ENCODE results near the gene CHD5.

The CHD5 gene

DNA sequence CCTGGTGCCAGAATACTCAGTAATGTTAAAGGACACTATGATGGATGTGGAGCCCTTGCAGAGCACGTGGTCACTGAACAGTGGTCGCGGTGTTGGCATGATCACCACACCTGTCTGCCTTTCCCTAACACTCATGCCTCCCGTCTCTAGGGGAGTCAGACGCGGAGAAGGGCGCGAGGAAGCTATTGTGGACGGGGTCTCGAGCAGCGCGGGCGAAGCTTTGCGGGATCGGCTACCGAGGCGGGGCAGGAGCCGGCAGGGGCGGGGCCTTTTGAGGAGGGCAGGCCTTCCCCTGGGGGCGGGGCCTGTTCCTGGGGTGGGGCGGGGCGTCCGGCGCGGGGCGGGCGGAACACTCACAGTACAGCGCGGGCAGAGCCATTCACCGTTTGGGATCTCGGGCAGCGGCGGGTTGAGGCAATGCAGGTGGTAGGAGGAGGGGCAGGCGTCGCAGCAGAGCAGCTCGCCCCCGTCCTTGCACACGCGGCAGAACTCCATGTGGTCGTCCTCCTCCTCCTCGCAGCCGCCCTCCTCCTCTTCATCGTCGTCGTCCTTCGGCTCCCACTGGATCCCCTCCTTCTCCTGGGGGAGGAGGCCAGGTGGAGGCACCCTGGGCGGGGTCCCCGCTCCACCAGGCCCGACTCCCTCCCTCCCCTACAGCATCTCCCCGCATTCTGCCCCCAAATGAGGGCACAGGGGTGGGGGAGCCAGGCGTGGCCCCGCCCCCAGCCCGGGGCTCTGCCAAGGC is 31.5 kb downstream of the CHD5 start:
- H3K4me3 ChIP-seq (replicated peaks; ENCODE audit: low read depth, low read length): no peak overlapping the region
- TF ChIP-seq, protein P1, sequence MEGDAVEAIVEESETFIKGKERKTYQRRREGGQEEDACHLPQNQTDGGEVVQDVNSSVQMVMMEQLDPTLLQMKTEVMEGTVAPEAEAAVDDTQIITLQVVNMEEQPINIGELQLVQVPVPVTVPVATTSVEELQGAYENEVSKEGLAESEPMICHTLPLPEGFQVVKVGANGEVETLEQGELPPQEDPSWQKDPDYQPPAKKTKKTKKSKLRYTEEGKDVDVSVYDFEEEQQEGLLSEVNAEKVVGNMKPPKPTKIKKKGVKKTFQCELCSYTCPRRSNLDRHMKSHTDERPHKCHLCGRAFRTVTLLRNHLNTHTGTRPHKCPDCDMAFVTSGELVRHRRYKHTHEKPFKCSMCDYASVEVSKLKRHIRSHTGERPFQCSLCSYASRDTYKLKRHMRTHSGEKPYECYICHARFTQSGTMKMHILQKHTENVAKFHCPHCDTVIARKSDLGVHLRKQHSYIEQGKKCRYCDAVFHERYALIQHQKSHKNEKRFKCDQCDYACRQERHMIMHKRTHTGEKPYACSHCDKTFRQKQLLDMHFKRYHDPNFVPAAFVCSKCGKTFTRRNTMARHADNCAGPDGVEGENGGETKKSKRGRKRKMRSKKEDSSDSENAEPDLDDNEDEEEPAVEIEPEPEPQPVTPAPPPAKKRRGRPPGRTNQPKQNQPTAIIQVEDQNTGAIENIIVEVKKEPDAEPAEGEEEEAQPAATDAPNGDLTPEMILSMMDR (IDR thresholded peaks at IDR 0.05; ENCODE audit: low read length, missing control alignments): no peak
- peak; percentile 22 for DNase-seq (ENCODE audit: low read depth)

DNA sequence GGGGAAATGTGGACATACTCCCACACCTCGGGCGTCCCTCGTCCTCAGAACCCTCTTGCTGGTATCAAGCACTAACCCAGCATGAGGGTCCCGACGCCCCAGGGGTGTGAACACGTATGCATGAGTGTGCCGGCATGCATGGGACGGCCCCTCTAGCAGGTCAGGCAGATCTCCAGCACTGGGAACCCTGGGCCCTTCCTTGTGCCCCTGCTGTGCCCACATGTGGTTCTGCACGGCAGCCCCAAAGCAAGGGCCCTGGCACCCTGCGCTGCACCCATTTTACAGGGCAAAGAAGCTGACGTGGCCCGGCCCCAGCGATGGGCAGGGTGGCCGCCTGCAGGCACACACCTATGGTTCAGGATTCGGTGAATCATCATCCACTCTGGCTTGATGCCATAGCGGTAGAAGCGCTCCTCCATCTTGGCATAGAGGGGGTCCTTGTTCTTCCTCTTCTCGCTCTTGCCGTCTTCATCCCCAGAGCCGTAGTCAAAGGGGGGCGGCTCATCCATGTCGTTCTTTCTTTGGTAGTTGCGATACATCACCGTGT is 34.2 kb downstream of the CHD5 start:
- TF ChIP-seq, protein P1 (IDR thresholded peaks at IDR 0.05; ENCODE audit: low read length, missing control alignments): no peak
- no peak overlapping the region for H3K4me3 ChIP-seq (replicated peaks; ENCODE audit: low read depth, low read length)
- no peak for DNase-seq (ENCODE audit: low read depth)

DNA sequence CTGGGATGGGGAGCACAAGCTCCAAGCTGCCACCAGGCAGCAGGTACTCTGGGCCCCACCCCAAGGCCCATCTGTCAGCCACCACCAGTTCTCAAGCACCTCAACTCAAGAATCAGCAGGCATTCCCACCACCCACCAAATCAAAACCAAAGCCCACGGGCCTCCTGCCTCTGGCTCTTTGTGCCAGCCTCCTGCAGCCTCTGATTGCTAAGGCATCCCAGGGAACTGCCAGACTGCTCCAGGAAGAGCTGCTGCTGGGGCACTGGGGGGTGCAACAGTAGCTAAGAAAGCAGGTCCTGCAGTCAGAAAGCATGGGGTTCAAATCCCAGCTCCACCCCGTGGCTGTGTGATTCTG is 34.7 kb downstream of the CHD5 start:
- H3K4me3 ChIP-seq (replicated peaks; ENCODE audit: low read depth, low read length): no peak overlapping the region
- TF ChIP-seq, protein P1 (IDR thresholded peaks at IDR 0.05; ENCODE audit: low read length, missing control alignments): no peak
- DNase-seq (ENCODE audit: low read depth): no peak

DNA sequence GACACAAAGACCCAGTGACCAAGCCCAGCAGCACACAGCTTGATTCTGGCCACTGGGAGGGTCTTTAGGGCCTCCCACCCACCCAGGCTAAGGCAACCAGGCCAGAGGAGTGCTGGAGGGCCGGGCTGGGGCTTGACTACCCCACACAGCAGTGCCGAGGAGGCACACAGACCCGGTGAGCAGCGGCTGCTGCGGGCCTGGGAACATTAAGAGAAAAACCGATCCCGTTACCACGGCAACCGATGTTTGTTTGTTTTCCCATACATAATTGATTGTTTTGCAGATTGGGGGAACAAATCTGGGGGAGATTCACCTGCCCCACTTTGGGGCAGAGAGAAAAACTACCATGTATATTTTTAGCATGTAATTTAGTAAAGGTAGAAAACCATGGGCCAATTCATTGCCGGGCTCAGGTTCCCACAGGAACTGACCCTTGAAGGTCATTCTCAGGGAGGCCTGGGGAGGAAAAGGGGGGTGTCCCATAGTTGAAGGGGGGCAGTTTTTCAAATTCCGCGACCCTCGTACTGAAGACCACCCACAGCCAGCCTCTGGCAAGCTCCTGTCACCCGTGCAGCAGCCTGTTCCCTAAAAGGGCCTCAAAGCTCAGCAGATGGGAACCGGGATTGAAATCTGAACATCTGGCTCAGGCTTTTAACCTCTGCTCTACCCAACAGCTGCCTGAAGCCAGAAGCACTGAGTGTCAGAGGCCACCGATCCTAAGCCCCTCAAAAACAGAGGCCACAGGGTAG is 35.3 kb downstream of the CHD5 start:
- DNase-seq (ENCODE audit: low read depth): no peak
- H3K4me3 ChIP-seq (replicated peaks; ENCODE audit: low read depth, low read length): no peak overlapping the region
- TF ChIP-seq, protein P1 (IDR thresholded peaks at IDR 0.05; ENCODE audit: low read length, missing control alignments): no peak

DNA sequence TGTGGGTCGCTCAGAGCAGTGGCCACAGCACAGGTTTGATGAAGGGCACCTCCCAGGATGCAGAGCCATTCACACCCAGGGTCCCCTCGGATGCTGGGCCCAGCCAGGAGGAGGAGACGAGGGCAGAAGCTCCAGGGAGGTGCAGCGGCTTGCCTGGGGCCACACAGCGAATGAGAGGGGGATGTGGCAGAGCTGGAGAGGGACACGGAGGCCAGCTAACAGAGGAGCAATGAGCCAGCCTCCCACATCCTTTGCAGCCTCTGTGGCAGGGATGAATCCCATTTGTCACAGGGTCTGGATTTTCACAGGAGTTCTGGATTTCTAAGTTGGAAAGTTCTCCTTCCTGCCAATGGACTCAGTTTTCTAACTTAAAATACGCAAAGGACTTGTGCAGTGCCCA is 35.9 kb downstream of the CHD5 start:
- no peak for DNase-seq (ENCODE audit: low read depth)
- TF ChIP-seq, protein P1 (IDR thresholded peaks at IDR 0.05; ENCODE audit: low read length, missing control alignments): no peak
- no peak overlapping the region for H3K4me3 ChIP-seq (replicated peaks; ENCODE audit: low read depth, low read length)

DNA sequence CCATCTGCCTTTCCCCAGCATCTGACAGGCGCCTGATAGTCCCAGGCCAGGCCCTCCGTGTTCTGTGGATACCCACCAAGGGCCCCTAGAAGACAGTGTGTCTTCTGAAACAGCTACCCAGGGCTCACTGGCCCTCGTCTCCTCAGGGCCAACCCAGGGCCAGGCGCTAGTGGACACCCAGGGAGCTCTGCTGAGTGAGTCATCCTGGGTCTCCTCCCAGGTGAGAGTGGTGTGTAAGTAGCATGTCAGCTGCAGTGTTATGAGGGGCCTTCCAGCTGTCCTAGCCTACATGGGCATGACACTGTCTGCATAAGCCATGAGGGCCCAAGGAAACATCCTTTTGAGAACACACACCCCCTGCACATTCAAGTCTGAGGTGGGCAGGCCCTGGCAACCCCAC is 36.7 kb downstream of the CHD5 start:
- H3K4me3 ChIP-seq (replicated peaks; ENCODE audit: low read depth, low read length): no peak overlapping the region
- no peak for DNase-seq (ENCODE audit: low read depth)
- TF ChIP-seq, protein P1 (IDR thresholded peaks at IDR 0.05; ENCODE audit: low read length, missing control alignments): no peak

Measured in fibroblast of pulmonary artery (primary cell).